Nephron progenitor cell (in vitro differentiated cells): Measurements from ENCODE around the gene TYSND1.
A peak's percentile ranks its signal among the peaks of the same experiment; 100 is the strongest.

Experiments
- DNase-seq: peaks from one replicate; pipeline ENCODE4 v3.0.0; 2021
- H3K27ac Mint-ChIP-seq: 2 replicates; pipeline ENCODE4 v1.8.0; 2021; ENCODE audit warnings: mild to moderate bottlenecking, moderate library complexity, mixed read lengths
- H3K27me3 Mint-ChIP-seq: 2 replicates; pipeline ENCODE4 v1.8.0; 2021; ENCODE audit warnings: mild to moderate bottlenecking, low read depth, mixed read lengths; ENCODE audit not compliant: poor library complexity
- H3K36me3 Mint-ChIP-seq: 2 replicates; pipeline ENCODE4 v1.8.0; 2021; ENCODE audit warnings: low read depth, mixed read lengths
- H3K4me1 Mint-ChIP-seq: 2 replicates; pipeline ENCODE4 v1.8.0; 2021; ENCODE audit warnings: mixed read lengths
- H3K4me3 Mint-ChIP-seq: 2 replicates; pipeline ENCODE4 v1.8.0; 2021; ENCODE audit warnings: mild to moderate bottlenecking, moderate library complexity, mixed read lengths
- H3K9me3 Mint-ChIP-seq: 2 replicates; pipeline ENCODE4 v1.8.0; 2021; ENCODE audit warnings: mild to moderate bottlenecking, moderate library complexity, mixed read lengths
- TF ChIP-seq, protein P1 (sequence below): fragments of 200-600 bp; sonication (generic); IDR thresholded peaks from 2 replicates; pipeline ENCODE4 v1.5.0; 2021; ENCODE audit warnings: antibody characterized with exemption

Gene TYSND1

DNA sequence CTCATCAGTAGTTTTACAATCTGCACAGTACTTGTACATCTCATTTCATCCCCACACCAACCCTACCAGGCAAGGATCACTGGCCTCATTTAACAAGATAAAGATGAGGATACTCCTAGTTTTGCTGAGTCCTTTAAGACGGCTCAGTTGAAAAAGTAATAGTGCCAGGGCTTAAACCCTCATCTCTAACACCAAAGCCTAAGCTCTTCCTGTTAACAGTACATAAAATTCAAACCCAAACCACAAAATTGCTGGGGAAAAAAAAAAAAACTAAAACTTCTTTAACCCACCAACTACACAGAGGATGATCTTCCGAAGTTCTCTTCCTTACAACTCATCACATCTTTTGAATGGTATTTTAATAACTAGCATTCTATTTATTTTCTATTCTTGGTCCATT, 22.5 kb upstream of the TYSND1 start:
- H3K36me3 Mint-ChIP-seq = peaks cover 15% of the 10 kb centered on the region
- peak overlapping the region; percentile 98 for H3K27ac Mint-ChIP-seq
- H3K27me3 Mint-ChIP-seq = peaks cover 3% of the 10 kb centered on the region
- TF ChIP-seq, protein P1, sequence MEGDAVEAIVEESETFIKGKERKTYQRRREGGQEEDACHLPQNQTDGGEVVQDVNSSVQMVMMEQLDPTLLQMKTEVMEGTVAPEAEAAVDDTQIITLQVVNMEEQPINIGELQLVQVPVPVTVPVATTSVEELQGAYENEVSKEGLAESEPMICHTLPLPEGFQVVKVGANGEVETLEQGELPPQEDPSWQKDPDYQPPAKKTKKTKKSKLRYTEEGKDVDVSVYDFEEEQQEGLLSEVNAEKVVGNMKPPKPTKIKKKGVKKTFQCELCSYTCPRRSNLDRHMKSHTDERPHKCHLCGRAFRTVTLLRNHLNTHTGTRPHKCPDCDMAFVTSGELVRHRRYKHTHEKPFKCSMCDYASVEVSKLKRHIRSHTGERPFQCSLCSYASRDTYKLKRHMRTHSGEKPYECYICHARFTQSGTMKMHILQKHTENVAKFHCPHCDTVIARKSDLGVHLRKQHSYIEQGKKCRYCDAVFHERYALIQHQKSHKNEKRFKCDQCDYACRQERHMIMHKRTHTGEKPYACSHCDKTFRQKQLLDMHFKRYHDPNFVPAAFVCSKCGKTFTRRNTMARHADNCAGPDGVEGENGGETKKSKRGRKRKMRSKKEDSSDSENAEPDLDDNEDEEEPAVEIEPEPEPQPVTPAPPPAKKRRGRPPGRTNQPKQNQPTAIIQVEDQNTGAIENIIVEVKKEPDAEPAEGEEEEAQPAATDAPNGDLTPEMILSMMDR = no peak
- peaks cover 33% of the 10 kb centered on the region for H3K4me1 Mint-ChIP-seq
- no peak for DNase-seq
- H3K4me3 Mint-ChIP-seq = peak overlapping the region; percentile 98
- peaks cover 3% of the 10 kb centered on the region for H3K9me3 Mint-ChIP-seq

DNA sequence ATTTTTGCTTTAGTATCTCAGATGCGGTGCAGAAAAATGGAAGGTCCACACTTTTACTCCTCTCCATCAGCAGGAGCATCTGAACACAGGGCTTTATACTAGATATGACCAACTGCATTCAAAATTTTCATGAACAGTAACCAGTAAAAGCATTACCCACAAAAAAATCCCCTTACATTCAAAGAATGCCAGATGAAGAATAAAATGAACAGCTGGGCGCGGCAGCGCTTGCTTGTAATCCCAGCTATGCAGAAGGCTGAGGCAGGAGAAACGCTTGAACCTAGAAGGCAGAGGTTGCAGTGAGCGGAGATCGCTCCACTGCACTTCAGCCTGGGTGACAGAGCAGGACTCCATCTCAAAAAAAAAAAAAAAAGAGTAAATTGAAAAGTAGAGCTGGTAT, 20.7 kb upstream of the TYSND1 start:
- DNase-seq = no peak
- Mint-ChIP-seq H3K4me3 (peak overlapping the region; percentile 40), H3K9me3 (peaks cover 3% of the 10 kb centered on the region), H3K4me1 (peaks cover 43% of the 10 kb centered on the region), H3K36me3 (peaks cover 20% of the 10 kb centered on the region), H3K27me3 (no peaks in the 10 kb centered on the region), H3K27ac (no peak overlapping the region)
- TF ChIP-seq, protein P1 = no peak

DNA sequence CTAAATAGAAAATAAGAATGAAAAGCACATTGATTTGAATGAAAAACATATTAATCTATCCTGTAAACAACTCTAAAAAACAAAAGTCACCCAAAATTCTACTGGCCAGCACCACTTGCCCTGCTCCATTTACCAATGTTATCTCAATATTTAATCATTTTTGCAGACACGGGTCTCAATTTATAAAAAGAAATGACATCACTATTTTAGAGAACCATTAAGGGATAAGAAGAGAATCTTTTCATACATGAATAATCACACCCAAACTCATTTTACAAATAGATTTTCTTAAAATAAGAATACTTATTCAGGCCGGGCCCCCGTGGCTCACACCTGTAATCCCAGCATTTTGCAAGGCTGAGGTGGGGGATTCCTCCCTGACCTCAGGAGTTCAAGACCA, 19.9 kb upstream of the TYSND1 start:
- DNase-seq = no peak
- Mint-ChIP-seq H3K36me3 (peaks cover 23% of the 10 kb centered on the region), H3K9me3 (peaks cover 3% of the 10 kb centered on the region), H3K27me3 (no peaks in the 10 kb centered on the region), H3K4me1 (peaks cover 48% of the 10 kb centered on the region), H3K27ac (no peak overlapping the region), H3K4me3 (no peak overlapping the region)
- TF ChIP-seq, protein P1 = no peak

DNA sequence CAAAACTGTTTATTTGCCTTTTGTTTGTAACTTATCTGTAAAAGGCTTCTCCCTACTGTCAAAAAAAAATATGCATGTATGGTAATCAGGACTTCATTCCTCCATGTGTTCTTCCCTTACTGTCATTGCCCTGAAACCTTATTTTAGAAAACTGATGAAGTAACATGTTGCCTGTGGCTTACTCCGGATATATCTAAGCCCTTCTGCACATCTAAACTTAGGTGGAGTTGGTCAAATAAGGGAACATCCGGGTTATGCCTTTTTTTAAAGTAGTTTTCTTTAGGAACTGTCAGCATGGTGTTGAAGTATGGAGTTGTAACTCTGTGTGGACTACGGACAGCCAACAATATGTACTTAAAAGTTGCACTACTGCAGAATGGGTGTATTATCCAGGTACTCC, 17.7 kb upstream of the TYSND1 start:
- Mint-ChIP-seq H3K27me3 (no peaks in the 10 kb centered on the region), H3K27ac (no peak overlapping the region), H3K4me1 (peaks cover 38% of the 10 kb centered on the region), H3K36me3 (peaks cover 43% of the 10 kb centered on the region), H3K4me3 (no peak overlapping the region), H3K9me3 (no peaks in the 10 kb centered on the region)
- TF ChIP-seq, protein P1 = no peak
- DNase-seq = no peak

DNA sequence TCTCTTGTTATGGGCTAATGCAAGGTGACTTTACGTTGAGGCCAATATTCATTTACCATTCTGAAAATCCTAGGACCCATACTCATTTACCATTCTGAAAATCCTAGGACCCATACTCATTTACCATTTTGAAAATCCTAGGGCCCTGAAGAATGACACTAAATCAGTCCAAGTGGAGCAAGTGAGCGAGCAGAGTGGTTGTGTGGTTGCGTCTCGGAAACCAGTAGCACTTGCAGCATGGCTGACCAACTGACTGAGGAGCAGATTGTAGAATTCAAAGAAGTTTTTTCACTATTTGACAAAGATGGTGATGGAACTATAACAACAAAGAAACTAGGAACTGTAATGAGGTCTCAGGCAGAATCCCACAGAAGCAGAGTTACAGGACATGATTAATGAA, 16.9 kb upstream of the TYSND1 start:
- peak overlapping the region; percentile 2 for H3K27ac Mint-ChIP-seq
- DNase-seq = no peak
- no peaks in the 10 kb centered on the region for H3K27me3 Mint-ChIP-seq
- H3K36me3 Mint-ChIP-seq = peaks cover 43% of the 10 kb centered on the region
- H3K9me3 Mint-ChIP-seq = no peaks in the 10 kb centered on the region
- TF ChIP-seq, protein P1 = no peak
- H3K4me1 Mint-ChIP-seq = peaks cover 31% of the 10 kb centered on the region
- H3K4me3 Mint-ChIP-seq = no peak overlapping the region

DNA sequence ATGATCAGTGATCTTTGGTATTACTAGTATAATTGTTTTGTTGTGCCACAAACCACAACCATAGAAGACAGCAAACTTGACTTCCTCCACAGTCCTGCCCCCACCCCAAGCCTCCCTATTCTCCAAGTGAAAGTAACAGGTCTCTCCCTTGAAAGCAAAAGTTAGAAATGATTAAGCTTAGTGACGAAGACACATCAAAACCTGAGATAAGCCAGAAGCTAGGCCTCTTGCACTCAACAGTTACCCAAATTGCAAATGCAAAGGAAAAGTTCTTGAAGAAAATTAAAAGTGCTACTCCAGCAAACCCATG, 16.3 kb upstream of the TYSND1 start:
- TF ChIP-seq, protein P1 = no peak
- Mint-ChIP-seq H3K36me3 (peaks cover 47% of the 10 kb centered on the region), H3K4me1 (peaks cover 25% of the 10 kb centered on the region), H3K4me3 (no peak overlapping the region), H3K9me3 (no peaks in the 10 kb centered on the region), H3K27ac (peak overlapping the region; percentile 55), H3K27me3 (no peaks in the 10 kb centered on the region)
- no peak for DNase-seq
